A549 (cell line): ENCODE data around the gene APELA. TPM values are rescaled to one million over a fixed set of nuclear protein-coding genes. Genes with fewer than 3 reads are reported as not detected.

ENCODE experiments used
- ATAC-seq, 2 experiments: fragments of 200-7000 bp in 1 of 2; fragments of >200 bp in 1 of 2; cut with Nextera tagmentation in 1 of 2; cut with Tn5 transposase in 1 of 2; 3 replicates each; pipeline versions ENCODE4 v1.8.0 to v1.9.1; 2018 to 2020; ENCODE audit warnings: mild to moderate bottlenecking in 1 of 2, moderate library complexity in 1 of 2
- CTCF ChIA-PET: fragments of 300-600 bp; sonication (Branson Sonifier 250); formaldehyde crosslinking; extraction: SDS; loops from one replicate; lab custom pipeline; 2021; ENCODE audit warnings: antibody characterized with exemption, inconsistent platforms; lab: Yijun Ruan, JAX
- POLR2A ChIA-PET: fragments of 350-600 bp; formaldehyde crosslinking; extraction: SDS; loops from one replicate; lab custom pipeline; 2021; ENCODE audit warnings: antibody characterized with exemption, inconsistent platforms; lab: Yijun Ruan, JAX
- DNase-seq, 2 experiments: peaks; one replicate each; pipeline versions ENCODE4 v3.0.0 to v3.0.0-alpha.2; 2011 to 2016; ENCODE audit warnings: low read depth in 1 of 2, low spot score in 1 of 2
- FAIRE-seq: peaks from 2 replicates; lab custom pipeline; 2011; peaks lifted over from hg19 to GRCh38; lab: Jason Lieb, UNC
- H3K27ac ChIP-seq, 2 experiments: fragments of >200 bp; sonication (Bioruptor Twin); formaldehyde crosslinking; 3 replicates each; pipeline ENCODE4 v1.5.1; 2016 to 2017
- H3K4me1 ChIP-seq: fragments of >200 bp; sonication (Bioruptor Twin); formaldehyde crosslinking; 3 replicates; pipeline ENCODE4 v1.6.1; 2016
- H3K4me2 ChIP-seq: fragments of >200 bp; sonication (Bioruptor Twin); formaldehyde crosslinking; 3 replicates; pipeline ENCODE4 v1.6.1; 2016
- H3K4me3 ChIP-seq: fragments of >200 bp; sonication (Bioruptor Twin); formaldehyde crosslinking; 3 replicates; pipeline ENCODE4 v1.5.1; 2016
- H3K9me3 ChIP-seq: fragments of >200 bp; sonication (Bioruptor Twin); formaldehyde crosslinking; 3 replicates; pipeline ENCODE4 v1.6.1; 2016
- CHD2 ChIP-seq: fragments of 150-350 bp; IDR thresholded peaks from 2 replicates; pipeline ENCODE4 v1.6.1; 2014; ENCODE audit warnings: low read length; ENCODE audit not compliant: partially characterized antibody
- EHMT2 ChIP-seq: fragments of 200-600 bp; sonication (generic); IDR thresholded peaks from 2 replicates; pipeline ENCODE4 v1.6.1; 2016; ENCODE audit warnings: antibody characterized with exemption, low read depth, mild to moderate bottlenecking, moderate library complexity
- ESRRA ChIP-seq: fragments of 150-350 bp; IDR thresholded peaks from 2 replicates; pipeline ENCODE4 v1.6.1; 2014; ENCODE audit warnings: mild to moderate bottlenecking, low read length, borderline replicate concordance
- HOXB13 ChIP-seq: fragments of 250-450 bp; sonication (Bioruptor Pico); IDR thresholded peaks from 2 replicates; pipeline ENCODE4 v1.5.0; 2020; ENCODE audit warnings: low read depth, mild to moderate bottlenecking, moderate library complexity
- HOXB5 ChIP-seq: fragments of 250-450 bp; sonication (Bioruptor Pico); IDR thresholded peaks from 2 replicates; pipeline ENCODE4 v1.5.0; 2020; ENCODE audit warnings: mild to moderate bottlenecking, moderate library complexity
- KDM1A ChIP-seq: fragments of 200-600 bp; sonication (generic); IDR thresholded peaks from 2 replicates; pipeline ENCODE4 v1.6.1; 2016; ENCODE audit warnings: low read depth, mild to moderate bottlenecking
- MAZ ChIP-seq: fragments of 150-350 bp; IDR thresholded peaks from 2 replicates; pipeline ENCODE4 v1.6.1; 2014; ENCODE audit warnings: antibody characterized with exemption, low read depth, low read length, borderline replicate concordance
- MYC ChIP-seq: IDR thresholded peaks from 2 replicates; pipeline ENCODE4 v1.6.1; 2012; ENCODE audit warnings: mild to moderate bottlenecking, inconsistent platforms, low read length, improper control_type of control experiment, borderline replicate concordance
- NPAS2 ChIP-seq: fragments of 250-450 bp; sonication (Bioruptor Pico); IDR thresholded peaks from 2 replicates; pipeline ENCODE4 v1.8.0; 2022; ENCODE audit warnings: mild to moderate bottlenecking, moderate library complexity, borderline replicate concordance
- PHF8 ChIP-seq: fragments of 200-600 bp; sonication (generic); IDR thresholded peaks from 2 replicates; pipeline ENCODE4 v1.6.1; 2016; ENCODE audit warnings: low read depth, mild to moderate bottlenecking, antibody characterized with exemption, moderate library complexity, borderline replicate concordance
- TP53 ChIP-seq: fragments of 250-450 bp; sonication (Bioruptor Pico); IDR thresholded peaks from 2 replicates; pipeline ENCODE4 v1.5.0; 2021; ENCODE audit warnings: mild to moderate bottlenecking, moderate library complexity
- ZC3H11A ChIP-seq: fragments of 450-650 bp; IDR thresholded peaks from 2 replicates; pipeline ENCODE4 v1.6.1; 2014; ENCODE audit warnings: antibody characterized with exemption, mild to moderate bottlenecking
- ZFP36 ChIP-seq: fragments of 450-650 bp; IDR thresholded peaks from 2 replicates; pipeline ENCODE4 v1.6.1; 2014; ENCODE audit warnings: borderline replicate concordance; ENCODE audit not compliant: partially characterized antibody
- ZSCAN20 ChIP-seq: fragments of 250-450 bp; sonication (Bioruptor Pico); IDR thresholded peaks from 2 replicates; pipeline ENCODE4 v1.8.0; 2022; ENCODE audit warnings: mild to moderate bottlenecking, moderate library complexity
- WGBS: methylation state at CpG from one replicate; pipeline ENCODE4 v1.1.6; 2017; ENCODE audit errors: missing lambda C conversion rate; 5-methylcytosine and 5-hydroxymethylcytosine counted together
- polyA plus RNA-seq, 4 experiments: library from polyadenylated mRNA; depleted of rRNA in 3 of 4; stranded (reverse); fragments of >200 nt; fragmentation: RNase III in 1 of 4; extraction: RNeasy Plus Mini Kit Qiagen cat#74134 plus additional on column Dnase treatment in 1 of 4; gene quantifications; 2 replicates in 3 of 4; 3 replicates in 1 of 4; pipeline ENCODE4 v1.2.3, GENCODE V29; 2011 to 2017
- TF ChIP-seq, protein P1 (sequence below): fragments of >200 bp; sonication (Bioruptor Twin); formaldehyde crosslinking; IDR thresholded peaks from 3 replicates; pipeline ENCODE4 v1.6.1; 2016
- TF ChIP-seq, protein P2 (sequence below): fragments of 450-650 bp; IDR thresholded peaks from 2 replicates; pipeline ENCODE4 v1.6.1; 2014; ENCODE audit warnings: antibody characterized with exemption
- TF ChIP-seq, protein P3 (sequence below): fragments of >200 bp; sonication (Bioruptor Twin); formaldehyde crosslinking; IDR thresholded peaks from 2 replicates; pipeline ENCODE4 v1.6.1; 2016
- TF ChIP-seq, protein P4 (sequence below): fragments of >200 bp; sonication (Bioruptor Twin); formaldehyde crosslinking; IDR thresholded peaks from 3 replicates; pipeline ENCODE4 v1.5.1; 2016
- TF ChIP-seq, protein P5 (sequence below): IDR thresholded peaks from 2 replicates; pipeline ENCODE4 v1.6.1; 2012; ENCODE audit warnings: low read depth, borderline replicate concordance

Gene APELA
- polyA plus RNA-seq, 2 of the 4 experiments (the other 2 are of a cell fraction): not detected

DNA sequence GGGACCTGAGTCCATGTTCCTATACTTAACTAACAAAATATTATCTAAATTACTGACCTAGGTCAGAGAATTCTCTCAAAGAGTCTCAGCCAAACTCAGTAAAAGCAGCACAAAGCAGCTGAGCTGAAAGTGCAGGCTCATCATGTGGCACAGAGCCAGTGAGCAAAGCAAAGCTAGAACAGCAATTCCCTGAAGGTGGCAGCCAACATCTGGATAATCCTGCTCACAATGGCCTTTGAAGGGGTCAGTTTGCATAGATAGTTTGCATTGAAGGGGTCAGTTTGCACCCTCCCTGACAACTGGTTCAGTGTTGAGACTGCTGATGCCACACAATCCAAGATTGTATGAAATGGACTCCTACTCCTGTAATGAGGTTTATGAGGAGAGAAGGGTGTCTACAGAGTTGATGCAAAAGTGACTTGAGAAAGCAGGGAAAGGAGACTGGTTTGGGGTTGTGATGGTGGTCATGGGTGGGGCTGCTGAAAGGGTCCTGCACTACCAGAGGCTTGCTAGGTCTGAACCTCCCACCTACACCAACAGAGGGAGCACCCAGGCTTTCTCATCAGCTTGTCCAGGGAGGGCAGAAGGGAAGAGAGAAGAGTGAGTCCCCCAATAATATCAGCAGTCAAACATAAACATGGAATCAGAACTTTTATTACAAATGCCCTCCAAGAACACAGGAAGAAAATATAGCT lies 60.7 kb downstream of the APELA start:
- CTCF ChIA-PET: interaction anchor here (2.6 kb wide), 1 partner anchor 11 kb away, joined by 8 read pairs; no protein-coding TSS in a partner anchor
- POLR2A ChIA-PET: no interaction called here
- no peak for TF ChIP-seq ZFP36
- no peak for TF ChIP-seq ZSCAN20 (CRISPR knock-in tag)
- no peak for TF ChIP-seq TP53 (CRISPR knock-in tag)
- TF ChIP-seq ZC3H11A: no peak
- no peak for TF ChIP-seq HOXB5
- no peak for TF ChIP-seq PHF8
- TF ChIP-seq EHMT2: no peak
- TF ChIP-seq, protein P1, sequence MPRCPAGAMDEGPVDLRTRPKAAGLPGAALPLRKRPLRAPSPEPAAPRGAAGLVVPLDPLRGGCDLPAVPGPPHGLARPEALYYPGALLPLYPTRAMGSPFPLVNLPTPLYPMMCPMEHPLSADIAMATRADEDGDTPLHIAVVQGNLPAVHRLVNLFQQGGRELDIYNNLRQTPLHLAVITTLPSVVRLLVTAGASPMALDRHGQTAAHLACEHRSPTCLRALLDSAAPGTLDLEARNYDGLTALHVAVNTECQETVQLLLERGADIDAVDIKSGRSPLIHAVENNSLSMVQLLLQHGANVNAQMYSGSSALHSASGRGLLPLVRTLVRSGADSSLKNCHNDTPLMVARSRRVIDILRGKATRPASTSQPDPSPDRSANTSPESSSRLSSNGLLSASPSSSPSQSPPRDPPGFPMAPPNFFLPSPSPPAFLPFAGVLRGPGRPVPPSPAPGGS: no peak
- TF ChIP-seq, protein P2, sequence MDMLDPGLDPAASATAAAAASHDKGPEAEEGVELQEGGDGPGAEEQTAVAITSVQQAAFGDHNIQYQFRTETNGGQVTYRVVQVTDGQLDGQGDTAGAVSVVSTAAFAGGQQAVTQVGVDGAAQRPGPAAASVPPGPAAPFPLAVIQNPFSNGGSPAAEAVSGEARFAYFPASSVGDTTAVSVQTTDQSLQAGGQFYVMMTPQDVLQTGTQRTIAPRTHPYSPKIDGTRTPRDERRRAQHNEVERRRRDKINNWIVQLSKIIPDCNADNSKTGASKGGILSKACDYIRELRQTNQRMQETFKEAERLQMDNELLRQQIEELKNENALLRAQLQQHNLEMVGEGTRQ: no peak
- no peak for TF ChIP-seq CHD2
- TF ChIP-seq, protein P3, sequence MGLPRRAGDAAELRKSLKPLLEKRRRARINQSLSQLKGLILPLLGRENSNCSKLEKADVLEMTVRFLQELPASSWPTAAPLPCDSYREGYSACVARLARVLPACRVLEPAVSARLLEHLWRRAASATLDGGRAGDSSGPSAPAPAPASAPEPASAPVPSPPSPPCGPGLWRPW: no peak
- TF ChIP-seq, protein P4, sequence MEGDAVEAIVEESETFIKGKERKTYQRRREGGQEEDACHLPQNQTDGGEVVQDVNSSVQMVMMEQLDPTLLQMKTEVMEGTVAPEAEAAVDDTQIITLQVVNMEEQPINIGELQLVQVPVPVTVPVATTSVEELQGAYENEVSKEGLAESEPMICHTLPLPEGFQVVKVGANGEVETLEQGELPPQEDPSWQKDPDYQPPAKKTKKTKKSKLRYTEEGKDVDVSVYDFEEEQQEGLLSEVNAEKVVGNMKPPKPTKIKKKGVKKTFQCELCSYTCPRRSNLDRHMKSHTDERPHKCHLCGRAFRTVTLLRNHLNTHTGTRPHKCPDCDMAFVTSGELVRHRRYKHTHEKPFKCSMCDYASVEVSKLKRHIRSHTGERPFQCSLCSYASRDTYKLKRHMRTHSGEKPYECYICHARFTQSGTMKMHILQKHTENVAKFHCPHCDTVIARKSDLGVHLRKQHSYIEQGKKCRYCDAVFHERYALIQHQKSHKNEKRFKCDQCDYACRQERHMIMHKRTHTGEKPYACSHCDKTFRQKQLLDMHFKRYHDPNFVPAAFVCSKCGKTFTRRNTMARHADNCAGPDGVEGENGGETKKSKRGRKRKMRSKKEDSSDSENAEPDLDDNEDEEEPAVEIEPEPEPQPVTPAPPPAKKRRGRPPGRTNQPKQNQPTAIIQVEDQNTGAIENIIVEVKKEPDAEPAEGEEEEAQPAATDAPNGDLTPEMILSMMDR: no peak
- no peak for TF ChIP-seq MAZ
- TF ChIP-seq HOXB13: no peak
- no peak for TF ChIP-seq NPAS2 (CRISPR knock-in tag)
- no peak for TF ChIP-seq KDM1A
- Histone ChIP-seq H3K4me3 (no peak overlapping the region), H3K4me1 (no peaks in the 10 kb centered on the region), H3K4me2 (no peak overlapping the region), H3K9me3 (no peaks in the 10 kb centered on the region), H3K27ac (no peak overlapping the region)
- FAIRE-seq (no peak), ATAC-seq (peak; percentile 64 to 70; a peak in 3 of 6 replicates), DNase-seq (no peak)

DNA sequence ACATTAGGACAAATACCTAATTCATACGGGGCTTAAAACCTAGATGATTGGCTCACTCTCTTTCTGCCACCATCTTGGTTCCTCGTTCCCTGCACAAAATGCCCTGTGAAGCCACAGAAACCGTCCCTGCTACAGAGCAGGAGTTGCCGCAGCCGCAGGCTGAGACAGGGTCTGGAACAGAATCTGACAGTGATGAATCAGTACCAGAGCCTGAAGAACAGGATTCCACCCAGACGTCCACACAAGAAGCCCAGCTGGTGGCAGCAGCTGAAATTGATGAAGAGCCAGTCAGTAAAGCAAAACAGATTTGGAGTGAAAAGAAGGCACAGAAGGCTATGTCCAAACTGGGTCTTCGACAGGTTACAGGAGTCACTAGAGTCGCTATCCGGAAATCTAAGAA lies 66.2 kb downstream of the APELA start:
- Histone ChIP-seq H3K4me3 (no peak overlapping the region), H3K4me1 (no peaks in the 10 kb centered on the region), H3K9me3 (no peaks in the 10 kb centered on the region), H3K4me2 (no peak overlapping the region), H3K27ac (no peak overlapping the region)
- 70% methylated on average over 8 of the region's 9 CpGs for WGBS
- TF ChIP-seq ESRRA (no peak), MYC (no peak), EHMT2 (no peak)
- TF ChIP-seq, protein P5, sequence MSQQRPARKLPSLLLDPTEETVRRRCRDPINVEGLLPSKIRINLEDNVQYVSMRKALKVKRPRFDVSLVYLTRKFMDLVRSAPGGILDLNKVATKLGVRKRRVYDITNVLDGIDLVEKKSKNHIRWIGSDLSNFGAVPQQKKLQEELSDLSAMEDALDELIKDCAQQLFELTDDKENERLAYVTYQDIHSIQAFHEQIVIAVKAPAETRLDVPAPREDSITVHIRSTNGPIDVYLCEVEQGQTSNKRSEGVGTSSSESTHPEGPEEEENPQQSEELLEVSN: no peak
- no peak for DNase-seq
- no peak for ATAC-seq
- no peak for FAIRE-seq
- ChIA-PET POLR2A (no interaction called here), CTCF (no interaction called here)
